CD4-positive, alpha-beta T cell treated with Interleukin-10 for 1 hour (primary cell): ENCODE measurements around the gene CAPZB.

ENCODE experiments used
- DNase-seq: peaks from one replicate; pipeline ENCODE4 v3.0.0-alpha.2; 2020

Gene CAPZB

GRCh38 chr1:19324665-19324990 lies 160.7 kb downstream of the CAPZB start:
- DNase-seq, result no peak

GRCh38 chr1:19323987-19324664 lies 161.2 kb downstream of the CAPZB start:
- DNase-seq, result no peak

GRCh38 chr1:19322481-19322880 lies 162.9 kb downstream of the CAPZB start:
- DNase-seq, result no peak

GRCh38 chr1:19321071-19321470 lies 164.3 kb downstream of the CAPZB start:
- DNase-seq, result no peak

- no peak for DNase-seq
Measured at GRCh38 chr1:19319196-19319595, 166.1 kb downstream of the CAPZB start.

GRCh38 chr1:19317126-19317910 lies 168.0 kb downstream of the CAPZB start:
- no peak for DNase-seq

GRCh38 chr1:19315378-19316198 lies 169.8 kb downstream of the CAPZB start:
- no peak for DNase-seq

- DNase-seq, result no peak
Measured at GRCh38 chr1:19313961-19314882, 171.1 kb downstream of the CAPZB start.

GRCh38 chr1:19313636-19313959 lies 171.7 kb downstream of the CAPZB start:
- no peak for DNase-seq

GRCh38 chr1:19312782-19313635 lies 172.3 kb downstream of the CAPZB start:
- no peak for DNase-seq

GRCh38 chr1:19311931-19312781 lies 173.2 kb downstream of the CAPZB start, which contains the start of the genes AKR7A2 and SLC66A1:
TSS of gene AKR7A2 (minus strand) at chr1:19312144. CDS start at chr1:19312124, 20 bp downstream.
TSS of gene SLC66A1 (plus strand) at chr1:19312326. CDS start at chr1:19317678, 5,352 bp downstream.
- DNase-seq, result peak; percentile 93

- peak; percentile 16 for DNase-seq
Measured at GRCh38 chr1:19311503-19311930, 173.8 kb downstream of the CAPZB start.

- no peak for DNase-seq
Measured at GRCh38 chr1:19310720-19311502, 174.4 kb downstream of the CAPZB start.

- DNase-seq, result no peak
Measured at GRCh38 chr1:19310061-19310460, 175.3 kb downstream of the CAPZB start.

GRCh38 chr1:19309123-19309813 lies 176.1 kb downstream of the CAPZB start:
- DNase-seq, result no peak

GRCh38 chr1:19308509-19308907 lies 176.8 kb downstream of the CAPZB start:
- DNase-seq, result no peak

GRCh38 chr1:19307794-19308508 lies 177.4 kb downstream of the CAPZB start:
- no peak for DNase-seq

- no peak for DNase-seq
Measured at GRCh38 chr1:19306941-19307340, 178.4 kb downstream of the CAPZB start.
